ENCODE measurements around the gene CACNA1I. TPM values are rescaled to one million over a fixed set of nuclear protein-coding genes. Genes with fewer than 3 reads are reported as not detected.

The CACNA1I gene
- total RNA-seq, 1 experiment from 2014 or later = 0.15 TPM

DNA sequence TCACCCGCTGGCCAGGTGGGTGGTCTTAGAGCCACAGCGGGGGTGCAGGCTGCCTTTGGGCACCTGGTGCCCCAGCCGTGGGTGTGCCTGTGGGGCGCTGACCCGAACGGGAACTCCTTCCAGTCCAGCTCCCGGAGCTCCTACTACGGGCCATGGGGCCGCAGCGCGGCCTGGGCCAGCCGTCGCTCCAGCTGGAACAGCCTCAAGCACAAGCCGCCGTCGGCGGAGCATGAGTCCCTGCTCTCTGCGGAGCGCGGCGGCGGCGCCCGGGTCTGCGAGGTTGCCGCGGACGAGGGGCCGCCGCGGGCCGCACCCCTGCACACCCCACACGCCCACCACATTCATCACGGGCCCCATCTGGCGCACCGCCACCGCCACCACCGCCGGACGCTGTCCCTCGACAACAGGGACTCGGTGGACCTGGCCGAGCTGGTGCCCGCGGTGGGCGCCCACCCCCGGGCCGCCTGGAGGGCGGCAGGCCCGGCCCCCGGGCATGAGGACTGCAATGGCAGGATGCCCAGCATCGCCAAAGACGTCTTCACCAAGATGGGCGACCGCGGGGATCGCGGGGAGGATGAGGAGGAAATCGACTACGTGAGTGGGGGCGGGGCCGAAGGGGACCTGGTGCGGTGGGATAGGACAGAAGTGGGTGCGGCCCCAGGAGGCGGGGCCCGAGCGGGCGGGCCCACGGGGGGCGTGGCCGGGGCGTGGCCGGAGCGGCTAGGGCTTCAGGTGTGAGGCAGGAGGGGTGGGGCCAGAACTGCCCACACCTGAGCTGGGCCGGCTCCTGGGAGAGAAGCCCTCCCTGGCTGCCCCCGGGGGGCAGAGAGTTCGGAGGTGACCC lies 91.5 kb downstream of the CACNA1I start:
- Histone ChIP-seq H3K9me2 (ENCODE audit: insufficient read depth) (no peaks in the 10 kb centered on the region), H3K79me2 (ENCODE audit: insufficient read depth, low read length) (no peaks in the 10 kb centered on the region), H3K27me3 (ENCODE audit: insufficient read depth, low read length) (no peaks in the 10 kb centered on the region; the same call in 1 of the 2 replicates), H3K36me3 (ENCODE audit: control insufficient read depth in 1 of 2, insufficient read depth in 2 of 2, low read length in 2 of 2) (no peaks in the 10 kb centered on the region), H4K20me1 (ENCODE audit: insufficient read depth) (no peaks in the 10 kb centered on the region), H3K27ac (ENCODE audit: low read depth, low read length) (no peak overlapping the region), H3K4me3 (replicated peaks in 1 of 2; ENCODE audit: low read depth in 1 of 2, low read length in 2 of 2) (no peak overlapping the region), H2AFZ (ENCODE audit: low read depth, low read length, poor library complexity, severe bottlenecking) (no peak overlapping the region), H3K9me3 (ENCODE audit: control insufficient read depth in 1 of 2, insufficient read depth in 1 of 2, low read depth in 1 of 2, low read length in 2 of 2) (no peaks in the 10 kb centered on the region), H3K9ac (ENCODE audit: low read length) (no peak overlapping the region), H3K4me2 (ENCODE audit: low read length) (no peak overlapping the region), H3K4me1 (ENCODE audit: control insufficient read depth in 1 of 2, insufficient read depth in 2 of 2, low read length in 2 of 2) (peaks cover 0 to 8% of the 10 kb centered on the region in 2 experiments; a peak in 1 of 4 replicates)
- BruUV-seq (replicated peaks) = no TSS peak
- ATAC-seq = peak; percentile 74
- POLR2A ChIA-PET = no interaction called here
- no peak for DNase-seq (ENCODE audit: low read depth, low spot score)
- intact Hi-C loops (cut with micrococcal nuclease) = no loop called here
- no peak for TF ChIP-seq ZFX (IDR thresholded peaks at IDR 0.05)
- TF ChIP-seq SP1 (IDR thresholded peaks at IDR 0.05; ENCODE audit: low read depth) = no peak
- no peak for TF ChIP-seq EZH2 (IDR thresholded peaks at IDR 0.05)
- no peak for TF ChIP-seq JUND (IDR thresholded peaks at IDR 0.05)
- TF ChIP-seq FOSL1 (IDR thresholded peaks at IDR 0.05; ENCODE audit: low read depth) = no peak
- TF ChIP-seq ZNF274 (IDR thresholded peaks at IDR 0.05; ENCODE audit: low read depth, low read length) = no peak
- TF ChIP-seq, protein P1, sequence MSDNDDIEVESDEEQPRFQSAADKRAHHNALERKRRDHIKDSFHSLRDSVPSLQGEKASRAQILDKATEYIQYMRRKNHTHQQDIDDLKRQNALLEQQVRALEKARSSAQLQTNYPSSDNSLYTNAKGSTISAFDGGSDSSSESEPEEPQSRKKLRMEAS (IDR thresholded peaks at IDR 0.05) = no peak
- TF ChIP-seq CEBPB (IDR thresholded peaks at IDR 0.05; ENCODE audit: low read depth) = no peak
- TF ChIP-seq POLR2A (IDR thresholded peaks at IDR 0.05; ENCODE audit: borderline replicate concordance, extremely low read depth, insufficient read depth, insufficient read length) = no peak
- TF ChIP-seq POLR2AphosphoS5 (IDR thresholded peaks at IDR 0.05; ENCODE audit: low read depth, low read length) = no peak
- TF ChIP-seq SRF (IDR thresholded peaks at IDR 0.05; ENCODE audit: low read depth) = no peak
- TF ChIP-seq SIN3A (IDR thresholded peaks at IDR 0.05; ENCODE audit: low read depth) = no peak
- no peak for TF ChIP-seq ELF1 (IDR thresholded peaks at IDR 0.05; ENCODE audit: borderline replicate concordance, low read depth)
- no peak for TF ChIP-seq RAD21 (IDR thresholded peaks at IDR 0.05; ENCODE audit: low read depth)
- no peak for TF ChIP-seq CTCF (IDR thresholded peaks at IDR 0.05 in 2 of 3, conservative IDR thresholded peaks at IDR 0.05 in 1 of 3; ENCODE audit: borderline replicate concordance in 1 of 3, insufficient read depth in 1 of 3, low read depth in 2 of 3, low read length in 2 of 3)
- TF ChIP-seq CBX3 (IDR thresholded peaks at IDR 0.05; ENCODE audit: low read depth) = no peak
- TF ChIP-seq REST (IDR thresholded peaks at IDR 0.05; ENCODE audit: low read depth) = no peak
- TF ChIP-seq, protein P2, sequence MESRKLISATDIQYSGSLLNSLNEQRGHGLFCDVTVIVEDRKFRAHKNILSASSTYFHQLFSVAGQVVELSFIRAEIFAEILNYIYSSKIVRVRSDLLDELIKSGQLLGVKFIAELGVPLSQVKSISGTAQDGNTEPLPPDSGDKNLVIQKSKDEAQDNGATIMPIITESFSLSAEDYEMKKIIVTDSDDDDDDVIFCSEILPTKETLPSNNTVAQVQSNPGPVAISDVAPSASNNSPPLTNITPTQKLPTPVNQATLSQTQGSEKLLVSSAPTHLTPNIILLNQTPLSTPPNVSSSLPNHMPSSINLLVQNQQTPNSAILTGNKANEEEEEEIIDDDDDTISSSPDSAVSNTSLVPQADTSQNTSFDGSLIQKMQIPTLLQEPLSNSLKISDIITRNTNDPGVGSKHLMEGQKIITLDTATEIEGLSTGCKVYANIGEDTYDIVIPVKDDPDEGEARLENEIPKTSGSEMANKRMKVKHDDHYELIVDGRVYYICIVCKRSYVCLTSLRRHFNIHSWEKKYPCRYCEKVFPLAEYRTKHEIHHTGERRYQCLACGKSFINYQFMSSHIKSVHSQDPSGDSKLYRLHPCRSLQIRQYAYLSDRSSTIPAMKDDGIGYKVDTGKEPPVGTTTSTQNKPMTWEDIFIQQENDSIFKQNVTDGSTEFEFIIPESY (IDR thresholded peaks at IDR 0.05; ENCODE audit: extremely low read depth, insufficient replicate concordance, low read length) = no peak
- no peak for TF ChIP-seq EGR1 (IDR thresholded peaks at IDR 0.05; ENCODE audit: low read depth)
- no peak for TF ChIP-seq YY1 (IDR thresholded peaks at IDR 0.05; ENCODE audit: extremely low read depth, insufficient replicate concordance, low read depth, low read length)
- RAD21 ChIA-PET (ENCODE audit: low non-redundant PET in 1 of 2, low total read pairs in 2 of 2, uncharacterized antibody in 2 of 2, unreplicated experiment in 2 of 2) = no interaction called here
- CTCF ChIA-PET = no interaction called here
